ENCODE measurements around the gene USP31. TPM values are rescaled to one million over a fixed set of nuclear protein-coding genes. Genes with fewer than 3 reads are reported as not detected.

The USP31 gene
- total RNA-seq, 2 donors from 2014 or later, result 16.2 to 67.3 TPM

DNA sequence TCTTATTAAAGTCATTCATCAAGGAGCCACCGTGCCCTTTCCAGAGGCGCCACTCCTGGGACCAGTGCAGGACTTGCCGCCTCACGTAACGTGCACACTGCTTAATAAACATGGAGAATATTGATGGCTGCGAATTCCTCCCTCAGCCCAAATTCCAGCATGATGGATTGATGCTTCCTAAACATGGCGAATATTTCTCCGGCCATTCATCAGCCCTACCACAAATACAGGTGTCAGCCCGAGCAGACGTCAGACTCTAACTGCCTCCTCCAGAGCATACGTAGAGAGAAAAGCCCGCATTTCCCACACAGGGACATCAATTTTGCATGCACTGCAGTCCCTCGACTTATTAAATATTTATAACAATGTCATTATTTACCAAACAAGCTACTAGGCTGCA is 97.0 kb downstream of the USP31 start:
- WGBS, result 86% methylated on average over 13 of the region's 13 CpGs
- no peaks in the 10 kb centered on the region for H3K27me3 ChIP-seq (replicated peaks; ENCODE audit: insufficient read depth)
- intact Hi-C loops (cut with DNase I), result no loop called here

DNA sequence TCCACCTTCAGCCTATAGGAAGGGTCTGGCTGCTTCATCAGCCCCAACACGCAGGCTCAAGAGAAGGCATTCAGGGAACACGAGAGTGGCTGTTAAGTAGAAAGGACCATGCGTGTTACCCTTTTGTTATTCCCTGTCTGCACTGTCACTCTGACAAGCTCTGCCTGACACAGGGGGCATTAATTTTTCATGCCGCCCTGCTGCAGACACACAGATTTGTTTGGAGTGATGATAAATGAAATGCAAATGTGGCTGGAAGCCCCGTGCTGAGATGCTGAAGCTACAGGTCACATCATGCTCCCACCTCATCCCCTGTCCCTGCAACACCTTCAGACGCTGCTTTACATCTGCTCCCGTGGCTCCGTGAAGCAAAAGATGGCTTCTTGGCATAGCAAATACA is 97.7 kb downstream of the USP31 start:
- 80% methylated on average over 8 of the region's 8 CpGs for WGBS
- Histone ChIP-seq H3K4me3 (no peak overlapping the region), H3K27me3 (replicated peaks; ENCODE audit: insufficient read depth) (no peaks in the 10 kb centered on the region), H3K36me3 (no peaks in the 10 kb centered on the region), H3K4me1 (replicated peaks) (no peaks in the 10 kb centered on the region), H3K9me3 (no peaks in the 10 kb centered on the region), H3K27ac (no peak overlapping the region)
- DNase-seq (ENCODE audit: low spot score), result no peak
- intact Hi-C loops (cut with DNase I), result no loop called here
- TF ChIP-seq POLR2A (IDR thresholded peaks at IDR 0.05), result no peak
- TF ChIP-seq, protein P1, sequence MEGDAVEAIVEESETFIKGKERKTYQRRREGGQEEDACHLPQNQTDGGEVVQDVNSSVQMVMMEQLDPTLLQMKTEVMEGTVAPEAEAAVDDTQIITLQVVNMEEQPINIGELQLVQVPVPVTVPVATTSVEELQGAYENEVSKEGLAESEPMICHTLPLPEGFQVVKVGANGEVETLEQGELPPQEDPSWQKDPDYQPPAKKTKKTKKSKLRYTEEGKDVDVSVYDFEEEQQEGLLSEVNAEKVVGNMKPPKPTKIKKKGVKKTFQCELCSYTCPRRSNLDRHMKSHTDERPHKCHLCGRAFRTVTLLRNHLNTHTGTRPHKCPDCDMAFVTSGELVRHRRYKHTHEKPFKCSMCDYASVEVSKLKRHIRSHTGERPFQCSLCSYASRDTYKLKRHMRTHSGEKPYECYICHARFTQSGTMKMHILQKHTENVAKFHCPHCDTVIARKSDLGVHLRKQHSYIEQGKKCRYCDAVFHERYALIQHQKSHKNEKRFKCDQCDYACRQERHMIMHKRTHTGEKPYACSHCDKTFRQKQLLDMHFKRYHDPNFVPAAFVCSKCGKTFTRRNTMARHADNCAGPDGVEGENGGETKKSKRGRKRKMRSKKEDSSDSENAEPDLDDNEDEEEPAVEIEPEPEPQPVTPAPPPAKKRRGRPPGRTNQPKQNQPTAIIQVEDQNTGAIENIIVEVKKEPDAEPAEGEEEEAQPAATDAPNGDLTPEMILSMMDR (IDR thresholded peaks at IDR 0.05), result no peak
- no peak for TF ChIP-seq POLR2AphosphoS5 (IDR thresholded peaks at IDR 0.05)

More for the DNA sequence above, 97.0 kb downstream of the USP31 start:
- no peak overlapping the region for H3K4me3 ChIP-seq
- TF ChIP-seq, protein P1 (IDR thresholded peaks at IDR 0.05), result no peak
- TF ChIP-seq POLR2A (IDR thresholded peaks at IDR 0.05), result no peak
- TF ChIP-seq POLR2AphosphoS5 (IDR thresholded peaks at IDR 0.05), result no peak
- no peaks in the 10 kb centered on the region for H3K36me3 ChIP-seq
- no peak overlapping the region for H3K27ac ChIP-seq
- no peak for DNase-seq (ENCODE audit: low spot score)
- H3K4me1 ChIP-seq (replicated peaks), result no peaks in the 10 kb centered on the region
- no peaks in the 10 kb centered on the region for H3K9me3 ChIP-seq

DNA sequence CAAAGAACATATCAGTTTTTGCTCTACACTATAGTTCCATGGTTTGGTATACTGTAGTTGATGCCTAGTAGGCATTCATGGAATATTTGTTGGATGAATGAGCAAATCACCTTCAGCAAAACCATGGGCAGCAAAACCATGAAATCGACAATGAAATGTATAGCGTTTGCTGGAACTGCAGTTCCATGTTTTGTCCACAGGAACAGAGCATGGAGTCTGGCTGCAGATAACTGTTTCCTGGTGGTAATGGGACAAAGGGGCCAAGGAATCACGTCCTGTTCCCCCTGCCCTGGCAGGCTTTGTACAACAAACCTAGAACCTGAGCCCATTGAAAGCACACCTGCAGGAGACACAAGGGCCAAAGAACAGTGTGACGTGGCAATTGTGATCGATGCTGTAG is 101.1 kb downstream of the USP31 start:
- TF ChIP-seq, protein P1 (IDR thresholded peaks at IDR 0.05), result no peak
- TF ChIP-seq POLR2AphosphoS5 (IDR thresholded peaks at IDR 0.05), result no peak
- Histone ChIP-seq H3K4me1 (replicated peaks) (no peaks in the 10 kb centered on the region), H3K9me3 (no peaks in the 10 kb centered on the region), H3K27ac (no peak overlapping the region), H3K36me3 (no peaks in the 10 kb centered on the region), H3K4me3 (no peak overlapping the region), H3K27me3 (replicated peaks; ENCODE audit: insufficient read depth) (no peaks in the 10 kb centered on the region)
- DNase-seq (ENCODE audit: low spot score), result no peak
- intact Hi-C loops (cut with DNase I), result no loop called here
- WGBS, result 75% methylated on average over 5 of the region's 5 CpGs

DNA sequence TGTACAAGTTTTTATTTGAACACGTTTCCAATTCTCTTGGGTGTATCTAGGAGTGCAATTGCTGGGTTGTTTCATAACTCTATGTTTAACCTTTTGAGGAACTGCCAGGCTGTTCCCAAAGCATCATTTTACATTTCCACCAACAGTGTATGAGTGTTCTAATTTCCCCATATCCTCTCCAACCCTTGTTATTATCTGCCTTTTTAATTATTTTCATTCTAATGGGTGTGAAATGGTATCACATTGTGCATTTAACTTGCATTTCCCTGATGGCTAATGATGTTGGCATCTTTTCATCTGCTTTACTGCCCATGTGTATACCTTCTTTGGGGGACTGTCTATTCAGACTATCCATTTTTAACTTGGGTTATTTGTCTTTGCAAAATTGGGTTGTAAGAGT is 104.2 kb downstream of the USP31 start:
- Histone ChIP-seq H3K27ac (no peak overlapping the region), H3K4me1 (replicated peaks) (no peaks in the 10 kb centered on the region), H3K36me3 (no peaks in the 10 kb centered on the region), H3K4me3 (no peak overlapping the region), H3K9me3 (no peaks in the 10 kb centered on the region), H3K27me3 (replicated peaks; ENCODE audit: insufficient read depth) (no peaks in the 10 kb centered on the region)
- TF ChIP-seq POLR2AphosphoS5 (IDR thresholded peaks at IDR 0.05), result no peak
- TF ChIP-seq POLR2A (IDR thresholded peaks at IDR 0.05), result no peak
- TF ChIP-seq, protein P1 (IDR thresholded peaks at IDR 0.05), result no peak
- 52% methylated on average over 1 of the region's 1 CpG for WGBS
- intact Hi-C loops (cut with DNase I), result no loop called here
- no peak for DNase-seq (ENCODE audit: low spot score)

DNA sequence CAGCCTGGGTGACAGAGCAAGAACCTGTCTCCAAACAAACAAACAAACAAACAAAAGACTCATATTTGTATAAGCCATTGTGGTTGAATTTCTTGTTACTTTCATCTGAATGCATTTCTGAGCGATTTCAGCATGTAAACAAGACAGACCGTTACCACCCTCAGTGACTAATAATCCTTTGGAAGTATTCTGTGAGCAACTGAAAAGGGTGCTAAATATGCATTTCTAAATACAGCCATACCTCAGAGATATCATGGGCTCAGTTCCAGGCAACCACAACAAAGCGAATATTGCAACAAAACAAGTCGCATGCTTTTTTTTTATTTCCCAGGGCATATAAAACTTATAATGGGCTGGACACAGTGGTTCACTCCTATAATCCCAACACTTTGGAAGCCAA is 109.0 kb downstream of the USP31 start:
- Histone ChIP-seq H3K36me3 (no peaks in the 10 kb centered on the region), H3K4me3 (no peak overlapping the region), H3K27ac (no peak overlapping the region), H3K4me1 (replicated peaks) (no peaks in the 10 kb centered on the region), H3K27me3 (replicated peaks; ENCODE audit: insufficient read depth) (no peaks in the 10 kb centered on the region), H3K9me3 (no peaks in the 10 kb centered on the region)
- no peak for DNase-seq (ENCODE audit: low spot score)
- TF ChIP-seq POLR2AphosphoS5 (IDR thresholded peaks at IDR 0.05) (no peak), POLR2A (IDR thresholded peaks at IDR 0.05) (no peak)
- TF ChIP-seq, protein P1 (IDR thresholded peaks at IDR 0.05), result no peak
- WGBS, result 80% methylated on average over 4 of the region's 4 CpGs
- intact Hi-C loops (cut with DNase I), result no loop called here

All from prostate gland (tissue), 2 donors.